ENCODE measurements around the gene PIP5K1B. TPM values are rescaled to one million over a fixed set of nuclear protein-coding genes. Genes with fewer than 3 reads are reported as not detected.

PIP5K1B gene
- total RNA-seq, 1 experiment from 2014 or later: 3.4 TPM

DNA sequence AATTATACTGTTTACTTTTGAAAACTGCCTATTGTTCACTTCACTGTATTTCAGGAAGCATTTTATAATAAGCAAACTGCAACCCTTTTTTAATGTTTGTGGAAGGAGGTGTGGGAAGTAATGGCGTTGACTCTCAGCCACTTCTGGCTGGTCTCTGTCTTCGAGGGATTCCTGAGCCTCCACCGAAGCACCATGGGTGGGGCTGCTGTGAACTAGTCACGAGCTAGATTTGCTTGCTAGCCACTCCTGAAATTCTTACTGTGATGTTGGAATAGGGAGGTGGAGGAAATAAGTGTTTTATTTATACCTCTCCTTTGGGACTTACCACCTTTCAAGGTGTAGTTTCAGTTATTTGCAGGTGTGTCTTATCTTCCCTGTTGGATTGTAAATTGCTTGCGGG, 26.8 kb downstream of the PIP5K1B start:
- DNase-seq (ENCODE audit: extremely low read depth, low read depth): no peak

DNA sequence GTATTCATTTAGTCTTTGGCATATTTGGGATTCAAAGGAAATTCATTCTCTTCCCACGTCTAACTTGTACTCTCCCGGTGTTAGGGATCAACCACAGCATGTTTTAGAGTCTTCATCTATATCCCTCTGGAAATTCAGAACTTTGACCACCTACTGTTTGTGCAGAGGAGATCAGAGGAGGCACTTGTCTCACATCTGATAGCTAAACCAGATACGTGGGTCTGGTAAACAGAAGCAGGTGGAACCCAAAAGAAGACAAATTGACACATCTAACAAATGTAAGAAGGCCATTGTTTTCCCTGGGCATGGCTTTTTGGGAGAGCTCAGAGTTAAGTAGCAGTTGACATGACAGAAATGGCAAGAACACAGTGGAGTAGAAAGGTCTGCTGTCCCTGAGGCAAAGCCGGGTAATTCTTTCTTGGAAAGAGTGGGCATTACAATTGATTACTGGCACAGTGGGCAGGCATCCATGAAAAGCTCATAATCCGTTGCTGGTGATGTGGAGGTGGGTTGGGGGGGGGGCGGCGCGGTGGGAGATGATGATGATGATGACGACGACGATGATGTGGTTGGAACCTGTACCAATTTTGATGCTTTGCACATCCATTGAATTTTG, 27.5 kb downstream of the PIP5K1B start:
- no peak for DNase-seq (ENCODE audit: extremely low read depth, low read depth)

DNA sequence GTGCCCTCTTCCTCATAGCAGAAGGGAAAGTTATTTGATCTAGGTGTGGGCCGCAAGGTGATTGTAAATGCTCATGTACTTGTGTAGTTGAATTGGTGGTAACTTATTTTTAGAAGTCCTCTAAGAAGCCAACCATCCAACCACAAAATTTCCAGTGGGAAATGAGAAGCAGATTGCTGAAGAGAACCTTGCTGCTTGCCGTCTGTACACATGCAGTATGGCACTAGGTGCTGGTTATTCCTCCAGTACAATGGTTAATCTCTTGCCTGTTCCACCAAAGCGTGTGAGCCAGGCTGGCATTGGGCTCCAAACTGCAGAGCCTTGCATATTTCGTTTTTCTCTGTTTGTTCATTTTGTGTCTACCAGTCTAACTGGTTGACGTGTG, 28.0 kb downstream of the PIP5K1B start:
- DNase-seq (ENCODE audit: extremely low read depth, low read depth): no peak

DNA sequence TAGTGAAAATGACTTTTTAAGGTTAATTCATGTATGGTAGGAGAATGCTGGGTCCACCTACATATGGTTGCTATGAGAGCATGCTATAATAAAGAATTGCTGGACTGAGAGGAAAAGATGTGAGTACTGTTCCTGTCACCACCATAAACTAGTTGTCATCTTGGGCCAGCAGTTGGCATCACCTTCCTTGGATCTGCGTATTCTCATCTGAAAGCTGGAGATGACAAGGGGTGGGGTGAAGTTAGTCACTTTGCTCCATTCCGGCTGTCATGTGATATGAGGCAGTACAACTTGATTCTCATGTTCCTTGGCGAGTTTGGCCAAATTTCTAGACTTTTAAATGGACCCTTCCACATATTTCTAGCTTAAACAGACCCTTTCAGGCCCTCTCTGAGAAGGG, 33.3 kb downstream of the PIP5K1B start:
- no peak for DNase-seq (ENCODE audit: extremely low read depth, low read depth)

DNA sequence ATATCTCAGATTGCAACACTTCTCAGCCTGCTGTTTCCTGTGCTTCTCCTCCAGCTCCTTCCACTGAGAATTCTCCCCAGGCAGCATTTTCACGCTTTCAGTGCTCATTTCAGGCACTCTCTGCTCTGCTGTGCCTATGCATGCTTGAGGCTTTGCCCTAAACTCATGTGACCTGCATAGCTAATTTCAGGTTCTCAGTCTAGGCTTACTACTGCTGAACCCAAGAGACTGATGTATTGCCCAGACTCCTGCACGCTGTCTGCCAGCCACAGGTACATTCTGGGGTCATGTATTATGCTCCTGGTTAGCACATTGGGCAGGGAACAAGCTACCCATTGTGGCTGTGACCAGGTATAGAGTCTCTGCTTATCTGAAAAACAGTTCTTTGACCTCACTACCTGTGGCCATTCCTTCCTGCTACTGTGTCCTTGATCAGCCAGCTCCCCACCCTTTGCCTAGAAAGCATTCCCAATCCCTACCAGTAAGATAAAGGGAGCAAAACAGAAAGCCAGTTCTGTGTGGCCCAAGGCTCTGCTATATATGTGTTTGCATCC, 34.7 kb downstream of the PIP5K1B start:
- no peak for DNase-seq (ENCODE audit: extremely low read depth, low read depth)

DNA sequence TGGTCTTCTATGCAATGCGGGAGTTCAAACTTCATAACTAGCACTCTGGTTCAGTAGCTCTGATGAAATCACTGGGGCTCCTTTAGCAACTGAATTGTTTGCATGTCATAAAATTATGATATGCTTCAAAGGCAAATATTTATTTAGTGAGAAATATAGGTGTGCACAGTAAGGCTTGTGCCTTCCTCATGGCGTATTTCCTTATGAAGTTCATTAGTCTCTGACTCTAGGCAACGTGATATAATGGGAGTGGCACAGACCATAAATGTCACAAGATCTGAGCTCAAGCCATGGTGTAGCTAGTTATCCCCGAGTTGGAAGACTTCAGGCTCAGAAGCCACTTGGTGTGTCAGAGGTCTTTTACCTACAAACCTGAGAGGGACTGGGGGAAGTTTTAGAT, 35.5 kb downstream of the PIP5K1B start:
- DNase-seq (ENCODE audit: extremely low read depth, low read depth): peak; percentile 43

DNA sequence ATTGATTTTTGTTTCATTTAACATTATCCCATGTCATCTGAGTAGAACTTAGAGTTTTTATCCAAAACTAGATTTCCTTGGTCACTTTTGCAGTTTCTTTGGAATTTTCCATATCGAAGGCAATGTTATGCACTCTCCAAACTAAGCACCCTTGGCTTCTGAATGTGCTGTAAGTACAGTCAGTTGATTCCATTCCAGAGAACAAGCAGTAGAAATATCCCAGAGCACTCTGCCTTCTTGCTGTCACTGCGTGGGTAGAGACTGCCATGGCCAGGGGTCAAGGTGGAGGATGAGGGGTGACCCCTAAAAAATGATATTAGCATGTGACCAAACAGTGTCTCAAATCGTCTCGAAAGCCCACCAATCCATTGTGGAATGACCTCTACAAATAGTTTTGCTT, 36.2 kb downstream of the PIP5K1B start:
- no peak for DNase-seq (ENCODE audit: extremely low read depth, low read depth)

DNA sequence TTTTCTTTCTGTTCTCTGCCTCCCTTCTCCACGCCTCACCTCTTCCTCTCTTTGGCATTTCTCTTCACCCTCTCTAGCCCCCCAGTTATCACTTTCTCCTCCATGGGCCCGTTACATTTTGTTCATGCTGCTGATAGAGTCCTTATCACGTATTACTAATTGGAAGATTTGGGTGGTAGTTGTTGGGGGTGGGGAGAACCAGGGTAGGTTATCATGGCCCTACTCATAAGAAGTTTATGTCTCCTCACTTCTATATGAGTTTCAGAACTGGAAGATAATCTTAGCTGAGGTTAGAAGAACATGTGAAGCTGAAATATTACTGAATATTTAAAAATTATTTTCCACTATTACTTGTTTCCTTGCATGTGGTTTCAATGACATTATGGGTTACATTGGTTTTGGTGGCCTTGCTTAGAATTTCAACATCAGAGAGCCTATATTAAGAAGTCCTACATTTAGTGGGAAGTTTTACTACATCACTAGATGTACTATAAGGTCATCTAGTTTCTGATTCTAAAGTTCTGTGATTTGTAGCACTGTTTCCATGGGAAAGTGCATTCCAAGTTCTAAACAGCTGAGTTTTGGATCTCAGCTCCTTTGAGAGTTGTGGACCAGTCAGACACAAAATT, 36.8 kb downstream of the PIP5K1B start:
- DNase-seq (ENCODE audit: extremely low read depth, low read depth): no peak

DNA sequence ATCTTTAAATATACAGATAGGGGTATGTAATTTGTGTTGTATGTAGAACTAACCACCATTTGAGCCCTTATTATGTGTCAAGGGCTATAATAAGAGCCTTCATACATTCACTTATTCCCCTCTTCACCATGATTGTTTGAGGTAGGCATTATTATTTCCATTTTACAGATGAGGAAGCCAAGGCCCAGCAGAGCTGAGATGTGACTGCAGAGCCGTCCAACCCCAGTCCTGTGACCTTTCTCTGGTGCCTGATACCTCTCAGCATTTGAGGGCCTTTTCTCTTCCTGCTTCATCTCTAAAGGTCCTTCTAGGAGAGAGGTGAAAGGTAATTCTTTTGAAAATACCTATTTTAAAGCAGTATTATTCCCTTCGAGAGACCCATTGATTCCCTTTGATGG, 37.3 kb downstream of the PIP5K1B start:
- no peak for DNase-seq (ENCODE audit: extremely low read depth, low read depth)

DNA sequence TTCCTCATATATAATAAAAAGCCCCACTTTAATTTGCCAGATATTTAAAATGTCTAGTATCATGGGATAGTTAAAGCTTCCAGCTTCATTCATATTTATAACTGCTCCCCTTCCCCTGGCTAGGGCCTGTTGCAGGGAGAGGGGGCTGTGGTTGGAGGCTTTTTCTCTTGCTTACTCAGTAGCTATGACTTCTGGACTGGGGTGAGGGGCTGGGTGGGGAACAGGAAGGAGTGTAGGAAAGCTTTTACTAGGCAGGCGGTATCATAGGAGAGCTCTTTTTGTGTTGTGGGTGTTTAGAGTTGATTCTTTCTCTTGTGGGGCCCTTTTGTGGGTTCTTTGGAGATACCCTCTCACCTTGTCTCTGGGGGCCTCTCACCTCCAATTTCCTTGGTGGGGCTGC, 39.4 kb downstream of the PIP5K1B start:
- no peak for DNase-seq (ENCODE audit: extremely low read depth, low read depth)

DNA sequence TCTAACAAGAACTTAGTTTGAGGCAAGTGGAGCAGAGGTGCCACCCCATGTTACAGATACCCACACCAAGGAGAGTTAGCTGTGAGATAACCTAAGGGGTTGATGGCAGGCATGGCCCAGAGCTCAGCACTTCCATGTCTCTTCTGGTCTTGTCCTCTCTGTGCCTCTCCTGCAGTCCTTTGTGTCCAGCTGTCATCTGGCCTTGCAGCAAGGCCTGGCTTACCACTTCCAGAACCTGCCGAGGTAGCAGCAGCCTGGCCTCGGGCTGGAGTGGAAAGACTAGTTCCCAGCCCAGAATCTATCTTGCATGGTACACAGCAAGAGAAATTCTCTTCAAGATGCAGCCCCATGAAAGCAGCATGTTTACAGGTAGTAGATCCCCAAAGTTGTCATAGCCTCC, 41.5 kb downstream of the PIP5K1B start:
- DNase-seq (ENCODE audit: extremely low read depth, low read depth): no peak

DNA sequence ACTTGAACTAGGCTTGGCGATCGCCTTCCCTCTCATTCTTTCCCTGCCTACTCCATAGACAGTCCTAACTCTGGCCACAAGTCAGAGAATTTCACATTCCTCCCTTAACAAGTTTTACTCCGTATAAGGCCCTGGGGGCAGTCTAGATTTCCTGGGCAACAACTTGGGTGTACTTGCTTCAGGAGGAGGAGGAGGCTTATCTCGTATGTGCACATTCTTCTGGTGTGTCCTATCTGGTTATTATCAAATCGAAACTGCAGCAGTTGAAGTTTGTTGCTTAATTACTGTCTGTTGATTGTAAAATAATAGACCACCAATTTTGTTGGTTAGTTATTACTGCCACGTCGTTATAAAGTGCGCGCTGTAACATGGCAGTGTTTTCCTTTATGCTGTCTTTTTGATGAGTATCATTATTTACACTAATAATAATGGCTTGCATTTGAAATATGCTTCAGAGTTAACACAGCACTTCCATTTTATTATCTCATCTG, 42.0 kb downstream of the PIP5K1B start:
- DNase-seq (ENCODE audit: extremely low read depth, low read depth): no peak

DNA sequence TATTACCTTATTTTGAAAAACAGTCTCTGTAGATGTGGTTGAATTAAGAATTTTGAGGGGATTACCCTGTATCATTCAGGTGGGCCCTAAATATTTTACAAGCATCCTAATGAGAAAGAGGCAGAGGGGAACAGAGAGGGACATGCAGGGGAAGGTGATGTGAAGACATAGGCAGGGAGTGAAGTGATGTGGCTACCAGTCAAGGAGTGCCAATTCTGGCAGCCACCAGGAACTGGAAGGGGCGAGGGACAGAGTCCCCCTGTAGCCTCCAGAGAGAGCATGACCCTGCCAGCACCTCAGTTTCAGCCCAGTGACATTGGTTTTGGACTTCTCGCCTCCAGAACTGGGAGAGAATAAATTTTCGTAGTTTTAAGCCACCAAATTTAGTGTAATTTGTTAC, 44.1 kb downstream of the PIP5K1B start:
- DNase-seq (ENCODE audit: extremely low read depth, low read depth): no peak

DNA sequence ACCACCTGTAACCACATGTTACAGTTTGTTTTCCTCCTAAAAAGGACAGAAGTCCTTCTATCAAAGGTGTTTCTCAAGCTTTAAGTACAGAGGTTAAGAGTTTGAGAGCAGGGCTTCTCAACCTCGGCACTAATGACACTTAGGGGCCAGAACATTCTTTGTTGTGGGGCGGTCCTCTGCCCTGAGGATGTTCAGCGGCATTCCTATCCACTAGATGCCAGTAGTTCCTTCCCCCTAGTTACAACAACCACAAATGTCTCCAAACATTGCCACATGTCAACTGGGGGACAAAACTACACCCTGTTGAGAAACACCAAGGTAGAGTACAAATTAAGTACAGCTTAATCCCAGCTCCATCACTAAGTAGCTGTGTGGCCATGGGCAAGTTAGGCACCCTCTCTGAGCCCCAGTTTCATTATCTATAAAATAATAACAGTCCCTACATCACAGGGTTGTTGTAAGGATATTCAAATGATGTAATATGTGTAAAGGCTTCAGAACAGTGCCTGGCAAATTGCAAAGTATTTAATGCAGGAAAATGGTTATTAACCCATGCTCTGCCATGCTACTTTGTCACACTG, 44.6 kb downstream of the PIP5K1B start:
- no peak for DNase-seq (ENCODE audit: extremely low read depth, low read depth)

DNA sequence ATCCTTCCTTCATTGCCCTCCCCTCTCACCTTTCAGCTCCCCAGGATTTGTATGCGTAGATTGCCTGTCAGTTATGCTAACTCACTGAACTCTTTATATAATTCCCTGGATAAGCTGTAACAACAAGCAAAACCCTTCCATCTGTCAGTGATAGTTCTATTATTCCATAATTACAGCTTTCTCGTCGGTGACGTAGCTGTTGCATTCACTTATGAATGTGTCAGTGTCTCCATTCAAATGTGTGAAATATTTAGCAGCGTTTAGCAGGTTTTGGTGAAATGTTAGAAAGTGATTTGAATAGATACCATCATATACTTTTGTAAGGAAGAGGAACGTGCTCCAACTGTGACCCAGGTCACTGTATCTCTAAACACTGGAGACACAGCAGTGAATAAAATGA, 45.2 kb downstream of the PIP5K1B start:
- peak; percentile 69 for DNase-seq (ENCODE audit: extremely low read depth, low read depth)

DNA sequence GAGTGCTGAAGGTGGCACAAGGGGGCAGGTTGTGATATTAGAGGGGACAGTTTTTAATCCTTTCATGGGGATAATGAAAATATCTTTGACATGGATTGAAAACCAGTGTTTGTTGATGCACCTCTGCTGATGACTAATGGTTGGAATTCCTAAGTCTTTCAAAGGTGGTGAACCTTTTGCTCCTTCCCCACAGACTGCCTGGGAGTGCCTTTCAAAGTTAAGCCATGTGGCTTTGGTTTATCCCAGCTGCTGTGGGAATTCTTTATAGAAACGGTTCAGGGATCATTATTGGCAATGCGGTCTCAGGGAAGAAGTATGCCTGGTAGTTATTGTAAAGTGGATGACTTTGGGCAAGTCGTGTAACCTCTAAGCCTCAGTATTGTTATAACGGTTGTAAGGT, 45.7 kb downstream of the PIP5K1B start:
- no peak for DNase-seq (ENCODE audit: extremely low read depth, low read depth)

DNA sequence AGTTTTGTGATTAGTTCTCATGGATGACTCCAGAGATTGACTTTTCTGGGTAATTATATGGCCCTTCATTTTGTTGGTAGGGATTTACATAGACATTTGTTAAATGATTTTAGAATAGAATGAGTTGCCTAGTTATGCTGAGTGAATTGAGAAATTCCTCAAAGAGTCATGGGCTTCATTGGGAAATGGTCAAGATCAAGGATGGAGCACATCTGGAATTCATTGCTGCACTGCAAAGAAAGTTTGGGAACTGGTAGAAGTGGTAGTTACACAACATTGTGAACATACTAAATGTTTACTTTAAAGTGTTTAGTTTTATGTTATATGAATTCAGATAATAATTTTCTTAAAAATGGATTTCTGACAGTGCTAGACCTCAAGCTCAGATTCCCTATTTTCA, 46.5 kb downstream of the PIP5K1B start:
- no peak for DNase-seq (ENCODE audit: extremely low read depth, low read depth)

DNA sequence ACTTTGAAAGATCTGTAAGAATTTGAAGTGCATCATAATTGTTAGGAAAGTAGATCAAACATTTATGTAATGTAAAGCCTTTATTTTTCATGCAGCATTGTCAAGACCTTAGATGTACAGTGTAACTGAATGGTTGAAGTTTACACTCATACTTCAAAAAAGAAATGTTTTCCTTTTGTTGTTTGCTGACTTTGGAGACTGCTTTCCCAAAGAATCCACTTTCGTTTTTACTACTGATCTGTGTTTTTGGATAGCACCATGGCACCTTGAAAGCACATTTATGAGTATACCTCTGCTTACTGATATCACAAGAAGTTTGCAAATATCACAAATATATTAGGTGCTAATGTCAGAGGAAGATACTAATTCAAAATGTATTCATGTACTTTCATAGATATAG, 50.0 kb downstream of the PIP5K1B start:
- DNase-seq (ENCODE audit: extremely low read depth, low read depth): no peak

DNA sequence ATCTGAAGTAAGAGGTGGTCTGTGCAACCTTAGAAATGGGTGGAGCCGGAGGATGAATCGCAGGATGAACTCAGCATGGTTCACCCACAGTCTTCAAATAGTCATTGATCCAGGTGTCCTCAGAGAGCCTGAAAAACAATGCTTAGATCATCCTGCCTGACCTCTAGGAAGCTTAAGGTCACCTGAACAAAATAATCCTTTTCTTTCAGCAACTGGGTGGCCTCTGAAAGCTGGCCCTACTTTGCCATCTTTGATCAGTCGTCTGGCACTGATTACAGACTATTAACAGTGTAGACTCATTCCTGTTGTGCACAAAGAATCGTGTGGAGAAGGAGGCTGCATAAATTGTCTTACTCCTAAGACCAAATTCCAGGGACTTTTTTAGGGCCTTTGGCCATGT, 50.7 kb downstream of the PIP5K1B start:
- no peak for DNase-seq (ENCODE audit: extremely low read depth, low read depth)

DNA sequence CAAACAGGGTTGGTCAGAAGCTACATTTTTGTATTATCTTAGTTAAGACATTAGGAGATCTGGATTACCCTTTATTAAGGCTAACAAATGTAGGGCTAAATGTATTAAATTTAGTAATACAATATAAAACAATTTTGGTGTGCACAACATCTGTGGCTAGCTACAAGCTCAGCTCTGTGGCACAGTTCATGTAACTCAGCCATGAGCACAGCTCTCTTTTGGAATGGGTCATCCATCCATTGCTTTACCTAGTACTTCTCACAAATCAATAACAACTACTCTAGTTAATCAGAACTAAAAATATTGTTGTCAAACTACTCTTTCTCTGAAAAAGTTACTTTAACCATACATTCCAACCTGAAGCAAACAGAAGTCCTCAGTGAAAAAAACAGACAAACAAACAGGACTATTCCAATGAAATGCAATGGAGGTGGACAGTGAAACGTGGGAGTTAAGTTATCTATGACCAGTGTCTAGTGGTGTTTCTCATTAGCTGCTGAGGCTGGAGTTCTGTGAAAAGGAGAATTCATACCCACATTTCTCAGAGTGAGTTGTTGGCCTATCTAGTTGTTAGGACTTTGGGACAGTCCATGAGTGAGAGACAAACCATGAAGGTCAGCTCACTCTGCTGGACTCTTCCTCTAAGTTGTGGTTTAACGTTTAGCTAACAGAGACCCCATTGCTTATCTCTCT, 55.1 kb downstream of the PIP5K1B start:
- no peak for DNase-seq (ENCODE audit: extremely low read depth, low read depth)

DNA sequence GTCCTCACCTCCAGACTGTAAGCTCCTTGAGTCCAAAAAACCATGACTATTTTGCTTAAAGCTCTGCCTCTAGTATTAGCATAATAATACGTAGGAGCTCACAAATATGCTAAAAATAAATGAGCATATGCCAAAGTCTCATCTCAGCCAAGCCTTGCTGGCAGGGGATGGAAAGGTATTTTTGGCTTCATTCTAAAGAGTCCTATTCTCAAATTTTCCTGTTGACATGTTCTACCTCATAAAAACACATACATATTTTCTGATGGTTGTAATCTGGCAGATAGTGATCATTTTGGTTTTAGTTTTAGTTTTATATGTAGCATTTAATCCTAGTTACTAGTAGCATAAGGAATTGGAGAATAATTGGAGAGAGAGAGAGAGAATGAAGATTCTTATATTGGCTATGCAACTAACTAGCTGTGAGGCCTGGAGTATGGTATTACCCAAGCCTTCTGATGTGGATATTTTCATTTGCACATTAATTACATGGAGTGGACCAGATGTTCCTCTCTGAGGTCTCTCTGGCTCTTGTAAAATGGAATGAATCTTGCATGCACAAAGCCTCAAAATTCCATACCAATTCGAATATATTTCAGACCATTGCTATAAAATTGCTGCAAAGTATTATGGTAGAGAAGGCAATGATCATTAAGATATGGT, 55.8 kb downstream of the PIP5K1B start:
- DNase-seq (ENCODE audit: extremely low read depth, low read depth): no peak
